HUES6 (cell line): ENCODE data around the gene AP3S2.

Experiments used
- H3K27ac ChIP-seq: 2 replicates; pipeline ENCODE4 v1.7.0; 2013; ENCODE audit warnings: low read depth, mild to moderate bottlenecking, low read length, inconsistent platforms
- H3K27me3 ChIP-seq: 2 replicates; pipeline ENCODE4 v1.6.1; 2013; ENCODE audit warnings: low read length; ENCODE audit not compliant: control insufficient read depth, insufficient read depth
- H3K36me3 ChIP-seq: 2 replicates; pipeline ENCODE4 v1.6.1; 2013; ENCODE audit warnings: low read length; ENCODE audit not compliant: control insufficient read depth, insufficient read depth
- H3K4me1 ChIP-seq: 2 replicates; pipeline ENCODE4 v1.6.1; 2013; ENCODE audit warnings: low read length; ENCODE audit not compliant: control insufficient read depth, insufficient read depth
- H3K4me3 ChIP-seq: 2 replicates; pipeline ENCODE4 v1.5.1; 2013; ENCODE audit warnings: low read depth, low read length
- H3K9ac ChIP-seq: one replicate; pipeline ENCODE4 v1.6.1; 2013; ENCODE audit warnings: mild to moderate bottlenecking, low read length
- H3K9me3 ChIP-seq: 2 replicates; pipeline ENCODE4 v1.6.1; 2013; ENCODE audit warnings: low read depth, low read length; ENCODE audit not compliant: control insufficient read depth, insufficient read depth

Gene AP3S2

DNA sequence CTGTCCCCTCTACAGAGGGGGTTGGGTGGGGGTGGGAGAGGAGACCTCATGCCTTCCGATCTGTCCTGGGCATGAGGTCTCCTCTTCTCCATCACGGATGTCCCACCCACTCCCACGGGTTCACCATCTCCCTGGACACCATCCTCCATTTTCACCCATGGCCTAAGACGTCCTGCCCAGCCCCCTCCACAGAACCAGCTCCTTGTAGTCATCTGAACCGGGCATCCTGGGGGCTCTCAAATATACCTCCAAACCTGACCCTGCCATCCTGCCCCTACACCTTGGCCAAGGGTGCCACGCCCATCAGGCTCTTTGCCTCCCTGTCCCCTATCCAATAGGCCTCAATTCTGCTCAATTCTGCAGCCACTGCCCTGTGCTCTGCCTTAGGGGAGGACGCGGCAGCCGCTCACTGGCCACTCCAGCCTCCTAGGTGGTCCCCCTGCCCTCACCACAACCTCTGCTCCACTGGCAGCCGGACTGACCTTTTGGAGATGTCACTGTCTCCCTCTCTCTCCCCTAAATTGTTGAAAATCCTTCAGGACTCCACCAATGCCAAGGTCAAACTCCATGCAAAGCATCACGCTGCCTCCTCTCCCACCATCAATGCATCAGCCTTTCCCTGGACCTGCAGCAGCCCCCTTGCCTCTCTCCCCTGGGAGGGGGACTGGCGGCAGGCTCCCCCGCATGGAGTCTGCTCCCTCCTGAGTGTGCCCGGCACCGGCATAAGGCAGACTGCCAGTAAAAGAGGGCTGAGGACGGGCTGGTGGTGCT, 69.8 kb downstream of the AP3S2 start:
- Histone ChIP-seq H3K27me3 (no peaks in the 10 kb centered on the region), H3K9me3 (no peaks in the 10 kb centered on the region), H3K36me3 (no peaks in the 10 kb centered on the region), H3K4me1 (peaks cover 9% of the 10 kb centered on the region; the same call in 1 of the 2 replicates), H3K27ac (no peak overlapping the region), H3K4me3 (no peak overlapping the region), H3K9ac (no peak overlapping the region)

GRCh38 chr15:89822951-89823711, 70.7 kb downstream of the AP3S2 start:
- Histone ChIP-seq H3K4me3 (no peak overlapping the region), H3K27ac (no peak overlapping the region), H3K36me3 (no peaks in the 10 kb centered on the region), H3K9ac (no peak overlapping the region), H3K9me3 (no peaks in the 10 kb centered on the region), H3K27me3 (no peaks in the 10 kb centered on the region), H3K4me1 (peaks cover under 1% of the 10 kb centered on the region; the same call in 1 of the 2 replicates)

DNA sequence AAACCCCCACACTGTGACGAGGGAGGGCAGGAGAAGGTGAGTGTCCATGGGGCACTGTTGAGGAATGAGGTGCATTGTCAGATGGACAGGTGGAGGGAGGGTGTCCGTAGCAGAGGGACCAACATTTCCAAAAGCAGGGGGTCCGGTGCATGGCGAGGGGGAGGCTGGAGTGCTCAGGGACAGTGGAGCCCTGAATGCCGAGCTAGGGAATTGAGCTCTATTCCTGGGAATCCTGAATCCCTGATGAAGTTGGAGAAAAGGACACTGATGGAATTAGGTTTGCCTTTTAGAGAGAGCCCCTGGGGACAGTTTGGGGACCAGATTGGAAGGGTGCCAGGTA, 71.2 kb downstream of the AP3S2 start:
- no peak overlapping the region for H3K27ac ChIP-seq
- H3K9ac ChIP-seq, result no peak overlapping the region
- no peaks in the 10 kb centered on the region for H3K36me3 ChIP-seq

GRCh38 chr15:89822026-89822425, 71.8 kb downstream of the AP3S2 start:
- Histone ChIP-seq H3K4me3 (no peak overlapping the region), H3K4me1 (no peaks in the 10 kb centered on the region; the same call in 1 of the 2 replicates), H3K36me3 (no peaks in the 10 kb centered on the region), H3K27me3 (0 out of 2 replicates have a peak, but pooled peaks cover under 1% of the 10 kb centered on the region), H3K9ac (no peak overlapping the region), H3K27ac (no peak overlapping the region), H3K9me3 (no peaks in the 10 kb centered on the region)

More for the DNA sequence above, 71.2 kb downstream of the AP3S2 start:
- H3K4me1 ChIP-seq, result no peaks in the 10 kb centered on the region; the same call in 1 of the 2 replicates
- no peaks in the 10 kb centered on the region for H3K9me3 ChIP-seq
- H3K4me3 ChIP-seq, result no peak overlapping the region
- H3K27me3 ChIP-seq, result no peaks in the 10 kb centered on the region

DNA sequence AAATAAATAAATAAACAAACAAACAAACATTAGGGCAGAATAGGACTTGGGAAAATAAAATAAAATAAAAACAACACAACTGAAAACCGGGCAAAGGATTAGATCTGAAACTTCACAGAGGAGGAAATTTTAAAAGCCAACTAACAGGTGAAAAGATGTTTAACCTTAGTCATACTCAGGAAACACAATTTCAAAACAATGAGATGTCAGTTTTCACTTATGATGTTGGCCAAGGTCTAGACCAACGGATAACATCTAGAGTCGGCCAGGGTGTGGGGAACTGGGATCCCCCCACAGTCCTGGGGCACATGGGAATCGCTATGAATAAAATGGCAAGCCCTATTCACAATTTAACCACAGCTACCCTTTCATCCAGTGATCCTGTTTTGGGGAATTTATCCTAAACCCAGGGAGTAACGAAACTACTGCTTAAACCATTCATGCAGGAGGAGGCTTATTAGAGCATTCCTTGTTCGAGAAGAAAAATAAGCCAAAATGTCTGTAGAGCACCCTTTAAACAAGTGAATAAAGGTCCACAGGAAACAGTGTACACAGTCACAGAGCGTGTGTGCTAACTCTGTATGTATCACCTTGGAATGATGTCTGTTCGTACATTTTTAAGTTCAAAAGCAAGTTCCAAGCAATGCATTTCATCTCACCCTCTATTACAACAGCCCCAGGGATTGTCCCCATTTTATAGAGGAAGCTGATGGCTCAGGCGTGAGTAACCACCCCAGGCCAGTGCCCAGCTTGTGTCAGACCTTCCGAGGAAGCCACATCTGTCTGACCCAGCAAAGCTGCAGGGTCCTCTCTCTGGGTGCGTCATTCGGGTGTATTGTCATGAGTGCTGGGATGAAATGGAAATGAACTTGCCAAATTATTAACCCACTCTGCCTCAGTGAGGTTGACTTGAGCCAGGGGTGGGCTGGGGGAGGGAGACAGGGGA, 72.9 kb downstream of the AP3S2 start:
- Histone ChIP-seq H3K9ac (no peak overlapping the region), H3K27ac (no peak overlapping the region), H3K9me3 (peaks cover 2% of the 10 kb centered on the region; the same call in 1 of the 2 replicates), H3K4me3 (no peak overlapping the region), H3K27me3 (peaks cover 11% of the 10 kb centered on the region), H3K4me1 (no peaks in the 10 kb centered on the region; the same call in 1 of the 2 replicates), H3K36me3 (no peaks in the 10 kb centered on the region)

GRCh38 chr15:89818287-89818686, 75.5 kb downstream of the AP3S2 start:
- H3K4me1 ChIP-seq, result no peaks in the 10 kb centered on the region; the same call in 1 of the 2 replicates
- peaks cover 6% of the 10 kb centered on the region; the same call in 1 of the 2 replicates for H3K9me3 ChIP-seq
- peaks cover 37% of the 10 kb centered on the region for H3K27me3 ChIP-seq
- H3K27ac ChIP-seq, result no peak overlapping the region
- H3K36me3 ChIP-seq, result no peaks in the 10 kb centered on the region
- H3K9ac ChIP-seq, result no peak overlapping the region
- no peak overlapping the region for H3K4me3 ChIP-seq

GRCh38 chr15:89817701-89818280, 76.0 kb downstream of the AP3S2 start:
- no peaks in the 10 kb centered on the region for H3K36me3 ChIP-seq
- no peaks in the 10 kb centered on the region; the same call in 1 of the 2 replicates for H3K4me1 ChIP-seq
- H3K9ac ChIP-seq, result no peak overlapping the region
- H3K9me3 ChIP-seq, result peaks cover 6% of the 10 kb centered on the region; the same call in 1 of the 2 replicates
- no peak overlapping the region for H3K27ac ChIP-seq
- no peak overlapping the region for H3K4me3 ChIP-seq
- peaks cover 42% of the 10 kb centered on the region for H3K27me3 ChIP-seq

GRCh38 chr15:89815769-89816168, 78.0 kb downstream of the AP3S2 start:
- no peak overlapping the region for H3K4me3 ChIP-seq
- peaks cover 6% of the 10 kb centered on the region; the same call in 1 of the 2 replicates for H3K9me3 ChIP-seq
- no peak overlapping the region for H3K9ac ChIP-seq
- H3K4me1 ChIP-seq, result no peaks in the 10 kb centered on the region; the same call in 1 of the 2 replicates
- H3K27me3 ChIP-seq, result peaks cover 46% of the 10 kb centered on the region
- H3K27ac ChIP-seq, result no peak overlapping the region
- no peaks in the 10 kb centered on the region for H3K36me3 ChIP-seq

DNA sequence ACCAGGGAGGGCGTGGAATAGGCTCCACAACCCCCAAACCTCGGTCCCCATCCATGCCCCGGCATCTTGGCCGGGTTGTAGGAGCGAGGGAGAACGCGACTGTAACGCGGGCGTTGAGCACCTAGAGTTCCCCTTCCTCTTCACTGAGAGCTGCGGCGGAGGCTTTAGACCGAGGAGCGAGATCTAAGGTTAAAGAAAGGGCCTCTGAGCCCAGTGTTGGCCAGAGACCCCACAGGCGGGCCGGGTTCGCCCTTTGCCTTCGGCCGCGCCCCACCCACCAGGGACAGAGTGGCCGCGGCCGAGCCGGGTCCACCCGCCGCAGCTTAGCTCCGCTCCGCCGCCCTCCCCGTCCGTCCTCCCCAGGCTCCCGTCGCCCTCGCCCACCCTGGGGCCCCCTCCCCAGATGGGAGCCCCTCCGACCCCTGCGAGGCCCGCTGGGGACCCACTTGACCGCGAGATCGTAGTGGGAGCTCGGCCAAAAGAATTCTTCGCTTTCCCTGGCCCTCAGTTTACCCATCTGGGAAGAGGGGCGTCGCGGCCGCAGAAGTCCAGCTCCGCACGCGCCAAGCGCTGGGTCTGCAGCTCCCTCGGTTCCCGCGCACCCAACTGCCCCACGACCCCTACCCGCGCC, 79.6 kb downstream of the AP3S2 start:
- Histone ChIP-seq H3K27me3 (peaks cover 46% of the 10 kb centered on the region), H3K27ac (no peak overlapping the region), H3K36me3 (no peaks in the 10 kb centered on the region), H3K4me1 (no peaks in the 10 kb centered on the region; the same call in 1 of the 2 replicates), H3K4me3 (peak overlapping the region; percentile 46), H3K9me3 (peaks cover 6% of the 10 kb centered on the region; the same call in 1 of the 2 replicates), H3K9ac (no peak overlapping the region)
